ENCODE data around the gene KHDRBS2. TPM values are rescaled to one million over a fixed set of nuclear protein-coding genes. Genes with fewer than 3 reads are reported as not detected.

Gene KHDRBS2
- polyA plus RNA-seq, 1 donor (not counting 4 experiments of a cell fraction or from before 2014, with no cell fraction given), result not detected

- Histone ChIP-seq H3K79me2 (ENCODE audit: control insufficient read depth, insufficient read depth, low read length) (no peaks in the 10 kb centered on the region), H3K9ac (ENCODE audit: control insufficient read depth, extremely low read depth, insufficient read depth, low read length) (no peak overlapping the region), H2AFZ (ENCODE audit: control insufficient read depth, low read length) (no peak overlapping the region), H3K4me1 (ENCODE audit: control insufficient read depth, extremely low read depth, insufficient read depth, low read length) (no peaks in the 10 kb centered on the region), H3K9me3 (ENCODE audit: control insufficient read depth, low read depth, low read length) (no peaks in the 10 kb centered on the region), H3K4me2 (ENCODE audit: control insufficient read depth, extremely low read depth, insufficient read depth, low read depth, low read length) (no peak overlapping the region), H3K4me3 (ENCODE audit: control insufficient read depth in 2 of 3, extremely low read depth in 1 of 3, insufficient read depth in 2 of 3, low read depth in 1 of 3, low read length in 3 of 3) (no peak overlapping the region), H3K36me3 (ENCODE audit: control insufficient read depth in 2 of 2, extremely low read depth in 1 of 2, insufficient read depth in 2 of 2, low read length in 2 of 2) (no peaks in the 10 kb centered on the region), H3K9me1 (ENCODE audit: control insufficient read depth, extremely low read depth, insufficient read depth, low read length) (no peaks in the 10 kb centered on the region), H3K27ac (ENCODE audit: control insufficient read depth, insufficient read depth, low read length) (no peak overlapping the region), H3K27me3 (ENCODE audit: control insufficient read depth, extremely low read depth, insufficient read depth, low read length) (no peaks in the 10 kb centered on the region), H4K20me1 (ENCODE audit: control insufficient read depth, extremely low read depth, insufficient read depth, low read length) (no peaks in the 10 kb centered on the region)
- no peak for FAIRE-seq
- TF ChIP-seq EZH2 (IDR thresholded peaks at IDR 0.05; ENCODE audit: low read length) (no peak), CTCF (optimal IDR thresholded peaks at IDR 0.05 in 1 of 3, IDR thresholded peaks at IDR 0.05 in 1 of 3, conservative IDR thresholded peaks at IDR 0.05 in 1 of 3; ENCODE audit: extremely low read depth in 1 of 3, insufficient read depth in 2 of 3, low read length in 3 of 3) (no peak)
- dilution Hi-C loops (cut with MboI; ENCODE audit: extremely low pct_ligation_motif_present, low sequenced_read_pairs), result no loop called here
- no peak for DNase-seq (ENCODE audit: low read depth, low spot score)
These were observed 398.6 kb downstream of the KHDRBS2 start for GRCh38 chr6:61887423-61887822.

GRCh38 chr6:61886608-61887259 lies 399.3 kb downstream of the KHDRBS2 start:
- DNase-seq (ENCODE audit: low read depth, low spot score) (no peak), FAIRE-seq (no peak)
- H3K4me3 ChIP-seq (ENCODE audit: control insufficient read depth in 2 of 3, extremely low read depth in 1 of 3, insufficient read depth in 2 of 3, low read depth in 1 of 3, low read length in 3 of 3), result no peak overlapping the region
- no peaks in the 10 kb centered on the region for H4K20me1 ChIP-seq (ENCODE audit: control insufficient read depth, extremely low read depth, insufficient read depth, low read length)
- no peaks in the 10 kb centered on the region for H3K9me1 ChIP-seq (ENCODE audit: control insufficient read depth, extremely low read depth, insufficient read depth, low read length)
- dilution Hi-C loops (cut with MboI; ENCODE audit: extremely low pct_ligation_motif_present, low sequenced_read_pairs), result no loop called here
- H3K4me2 ChIP-seq (ENCODE audit: control insufficient read depth, extremely low read depth, insufficient read depth, low read depth, low read length), result no peak overlapping the region
- no peaks in the 10 kb centered on the region for H3K79me2 ChIP-seq (ENCODE audit: control insufficient read depth, insufficient read depth, low read length)
- no peak overlapping the region for H2AFZ ChIP-seq (ENCODE audit: control insufficient read depth, low read length)
- H3K36me3 ChIP-seq (ENCODE audit: control insufficient read depth in 2 of 2, extremely low read depth in 1 of 2, insufficient read depth in 2 of 2, low read length in 2 of 2), result no peaks in the 10 kb centered on the region
- H3K27ac ChIP-seq (ENCODE audit: control insufficient read depth, insufficient read depth, low read length), result no peak overlapping the region
- H3K27me3 ChIP-seq (ENCODE audit: control insufficient read depth, extremely low read depth, insufficient read depth, low read length), result no peaks in the 10 kb centered on the region
- no peaks in the 10 kb centered on the region for H3K9me3 ChIP-seq (ENCODE audit: control insufficient read depth, low read depth, low read length)
- no peaks in the 10 kb centered on the region for H3K4me1 ChIP-seq (ENCODE audit: control insufficient read depth, extremely low read depth, insufficient read depth, low read length)
- no peak overlapping the region for H3K9ac ChIP-seq (ENCODE audit: control insufficient read depth, extremely low read depth, insufficient read depth, low read length)
- TF ChIP-seq CTCF (optimal IDR thresholded peaks at IDR 0.05 in 1 of 3, IDR thresholded peaks at IDR 0.05 in 1 of 3, conservative IDR thresholded peaks at IDR 0.05 in 1 of 3; ENCODE audit: extremely low read depth in 1 of 3, insufficient read depth in 2 of 3, low read length in 3 of 3), result no peak
- no peak for TF ChIP-seq EZH2 (IDR thresholded peaks at IDR 0.05; ENCODE audit: low read length)
